Testis (tissue), 2 donors: ENCODE data around the gene ZNF148.

ENCODE experiments used
- CTCF ChIP-seq, 3 experiments: fragments of 450-650 bp in 2 of 3; fragments of 200-600 bp in 1 of 3; sonication (generic) in 1 of 3; IDR thresholded peaks; one replicate each; pipeline ENCODE4 v1.5.1; 2016 to 2019; ENCODE audit warnings: antibody characterized with exemption in 3 of 3, mild to moderate bottlenecking in 2 of 3, moderate library complexity in 1 of 3
- POLR2A ChIP-seq: fragments of 450-650 bp; IDR thresholded peaks from one replicate; pipeline ENCODE4 v1.6.1; 2017; ENCODE audit warnings: antibody characterized with exemption, mild to moderate bottlenecking, moderate library complexity

- no peak for TF ChIP-seq POLR2A
- TF ChIP-seq CTCF (IDR thresholded peaks at IDR 0.05) = no peak
Measured at GRCh38 chr3:125200731-125201139, 174.4 kb downstream of the ZNF148 start.
